GM12873 (cell line): Measurements from ENCODE around the gene ITIH5.

Experiments
- TF ChIP-seq, protein P1 (sequence below): IDR thresholded peaks from 2 replicates; pipeline ENCODE4 v1.5.1; 2012; ENCODE audit warnings: low read depth, mild to moderate bottlenecking, moderate library complexity, low read length, control low read depth; ENCODE audit not compliant: insufficient read depth; ENCODE audit errors: missing control alignments

The ITIH5 gene

DNA sequence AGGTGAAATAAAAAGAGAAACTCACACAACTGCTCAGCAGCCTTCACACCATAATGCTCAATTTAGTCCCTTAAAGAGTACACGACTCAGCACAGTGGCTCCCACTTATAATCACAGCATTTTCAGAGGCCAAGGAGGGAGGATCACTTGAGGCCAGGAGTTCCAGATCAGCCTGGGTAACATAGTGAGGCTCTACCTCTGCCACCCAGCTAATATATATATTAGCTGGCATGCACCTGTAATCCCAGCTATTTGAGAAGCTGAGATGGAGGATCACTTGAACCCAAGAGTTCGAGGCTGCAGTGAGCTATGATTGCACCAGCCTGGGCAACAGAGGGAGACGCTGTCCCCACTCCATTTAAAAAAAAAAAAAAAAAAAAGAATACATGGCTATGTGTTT is 38.6 kb upstream of the ITIH5 start:
- TF ChIP-seq, protein P1, sequence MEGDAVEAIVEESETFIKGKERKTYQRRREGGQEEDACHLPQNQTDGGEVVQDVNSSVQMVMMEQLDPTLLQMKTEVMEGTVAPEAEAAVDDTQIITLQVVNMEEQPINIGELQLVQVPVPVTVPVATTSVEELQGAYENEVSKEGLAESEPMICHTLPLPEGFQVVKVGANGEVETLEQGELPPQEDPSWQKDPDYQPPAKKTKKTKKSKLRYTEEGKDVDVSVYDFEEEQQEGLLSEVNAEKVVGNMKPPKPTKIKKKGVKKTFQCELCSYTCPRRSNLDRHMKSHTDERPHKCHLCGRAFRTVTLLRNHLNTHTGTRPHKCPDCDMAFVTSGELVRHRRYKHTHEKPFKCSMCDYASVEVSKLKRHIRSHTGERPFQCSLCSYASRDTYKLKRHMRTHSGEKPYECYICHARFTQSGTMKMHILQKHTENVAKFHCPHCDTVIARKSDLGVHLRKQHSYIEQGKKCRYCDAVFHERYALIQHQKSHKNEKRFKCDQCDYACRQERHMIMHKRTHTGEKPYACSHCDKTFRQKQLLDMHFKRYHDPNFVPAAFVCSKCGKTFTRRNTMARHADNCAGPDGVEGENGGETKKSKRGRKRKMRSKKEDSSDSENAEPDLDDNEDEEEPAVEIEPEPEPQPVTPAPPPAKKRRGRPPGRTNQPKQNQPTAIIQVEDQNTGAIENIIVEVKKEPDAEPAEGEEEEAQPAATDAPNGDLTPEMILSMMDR, result no peak

DNA sequence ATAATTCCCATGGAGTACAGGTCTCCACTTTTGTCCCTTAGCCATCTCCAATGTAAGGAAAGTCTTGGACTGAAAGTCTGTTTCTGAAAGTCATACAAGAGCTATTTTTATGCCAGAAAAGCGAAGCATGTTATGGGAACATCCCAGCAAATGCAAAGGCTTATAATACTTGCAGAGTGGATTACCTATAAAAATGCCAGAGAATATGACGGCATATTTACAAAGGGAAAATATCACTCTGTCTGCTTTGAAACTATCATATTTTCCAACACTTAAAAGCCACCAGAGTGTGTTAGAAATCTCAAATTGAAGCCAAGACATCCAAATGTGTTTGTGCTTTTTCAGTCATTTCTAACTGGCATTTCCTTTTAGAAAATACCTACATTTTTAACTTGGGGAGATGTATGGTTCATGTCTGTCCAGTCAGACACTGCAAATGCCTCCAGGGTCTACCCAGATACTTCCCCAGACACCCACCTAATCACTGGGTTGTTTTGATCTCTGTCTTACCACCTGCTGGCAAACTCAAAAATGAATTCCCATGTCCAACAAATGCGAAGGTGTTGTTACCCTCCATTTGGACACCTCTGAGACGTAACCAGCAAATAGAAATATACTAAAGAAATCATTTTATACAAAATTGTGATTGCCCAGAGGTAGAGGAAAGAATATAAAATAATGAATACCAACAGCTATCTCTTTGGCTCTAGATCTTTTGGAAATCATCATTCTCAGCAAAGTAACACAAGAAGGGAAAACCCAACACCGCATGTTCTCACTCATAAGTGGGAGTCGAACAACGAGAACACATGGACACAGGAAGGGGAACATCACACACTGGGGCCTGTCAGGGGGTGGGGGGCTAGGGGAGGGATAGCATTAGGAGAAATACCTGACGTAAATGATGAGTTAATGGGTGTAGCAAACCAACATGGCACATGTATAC is 37.6 kb upstream of the ITIH5 start:
- TF ChIP-seq, protein P1, result no peak

DNA sequence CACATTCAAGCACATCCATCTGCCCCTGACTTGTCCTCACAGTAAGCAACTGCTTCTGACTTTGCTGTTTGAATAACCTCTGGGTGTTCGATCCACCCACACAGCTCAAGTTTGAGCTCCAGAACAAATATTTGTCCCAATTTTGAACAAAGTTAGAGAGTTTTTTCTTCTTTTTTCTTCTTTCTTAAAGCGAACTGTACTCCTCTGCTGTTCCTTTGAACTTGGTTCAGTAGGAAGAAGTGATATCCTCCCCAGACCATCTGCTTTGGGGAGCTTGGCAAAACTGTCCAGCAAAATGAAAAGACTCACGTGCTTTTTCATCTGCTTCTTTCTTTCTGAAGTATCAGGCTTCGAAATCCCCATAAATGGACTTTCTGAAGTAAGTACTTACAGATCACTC is 36.4 kb upstream of the ITIH5 start, which contains the start of gene ITIH2:
ITIH2 (plus strand) TSS at position 177 of the 400 bp plus-strand sequence; CDS start at position 296, 119 bp downstream.
- TF ChIP-seq, protein P1, result no peak

DNA sequence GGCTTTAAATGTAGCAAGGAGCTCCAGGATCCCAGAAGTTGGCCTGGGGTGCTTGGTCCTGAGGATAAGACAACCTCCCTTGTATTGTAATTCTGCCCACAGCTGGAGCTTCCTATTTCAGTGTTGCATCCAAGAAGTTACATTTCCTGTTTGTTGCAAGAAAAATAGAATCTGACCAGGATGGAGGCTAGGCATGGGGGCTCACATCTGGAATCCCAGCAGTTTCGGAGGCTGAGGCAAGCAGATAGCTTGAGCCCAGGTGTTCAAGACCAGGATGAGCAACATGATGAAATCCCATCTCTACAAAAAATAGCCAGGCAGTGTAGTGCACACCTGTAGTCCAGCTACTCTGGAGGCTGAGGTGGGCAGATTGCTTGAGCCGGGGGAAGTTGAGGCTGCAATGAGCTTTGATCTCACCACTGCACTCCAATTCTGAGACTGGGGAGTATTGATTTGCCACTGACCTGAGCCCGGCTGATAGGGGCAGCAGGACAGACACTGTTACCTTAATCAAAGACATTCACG is 35.6 kb upstream of the ITIH5 start:
- TF ChIP-seq, protein P1, result no peak

DNA sequence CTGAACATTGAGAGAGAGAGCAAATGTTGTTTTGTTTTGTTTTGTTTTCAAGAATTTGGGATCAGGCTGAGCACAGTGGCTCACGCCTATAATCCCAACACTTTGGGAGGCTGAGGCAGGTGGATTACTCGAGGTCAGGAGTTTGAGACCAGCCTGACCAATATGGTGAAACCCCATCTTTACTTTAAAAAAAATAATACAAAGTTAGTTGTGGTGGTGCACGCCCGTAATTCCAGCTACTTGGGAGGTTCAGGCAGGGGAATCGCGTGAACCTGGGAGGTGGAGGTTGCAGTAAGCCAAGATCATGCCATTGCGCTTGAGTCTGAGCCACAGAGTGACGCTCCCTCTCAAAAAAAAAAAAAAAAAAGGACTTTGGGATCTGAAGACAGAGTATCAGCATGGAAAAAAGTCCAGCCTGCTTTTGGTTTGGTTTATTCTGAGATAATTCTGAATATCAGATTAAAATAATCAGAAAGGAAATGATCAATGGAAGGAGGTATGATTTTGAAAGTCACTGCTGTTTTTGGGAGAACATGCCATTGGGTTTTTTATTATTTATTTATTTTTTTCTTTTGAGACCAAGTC is 34.5 kb upstream of the ITIH5 start:
- TF ChIP-seq, protein P1, result no peak

DNA sequence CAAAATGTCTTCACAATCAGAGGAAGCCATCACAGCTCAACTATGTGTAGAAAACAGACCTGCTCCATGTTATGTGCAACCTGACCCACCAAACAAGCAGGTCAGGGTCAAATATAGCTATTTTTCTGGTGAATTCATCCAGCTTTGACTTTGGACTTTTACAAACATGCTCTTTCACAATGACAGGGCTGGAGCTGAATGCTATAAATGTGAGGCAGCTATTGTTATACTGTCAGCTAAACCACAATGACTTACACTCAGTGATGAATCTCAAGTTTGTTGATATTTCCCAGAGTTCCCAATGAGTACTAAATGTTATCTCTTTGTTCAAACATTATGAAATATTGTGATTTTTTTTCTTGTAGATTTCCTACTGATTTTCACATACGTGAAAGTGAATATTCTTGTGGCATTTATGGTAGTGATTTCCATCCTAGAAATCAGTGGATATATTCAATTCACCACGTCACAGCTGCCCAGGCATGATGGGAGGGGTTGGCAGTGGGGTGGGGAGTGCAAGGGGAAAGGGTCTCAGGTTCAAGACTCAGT is 33.9 kb upstream of the ITIH5 start:
- TF ChIP-seq, protein P1, result no peak

DNA sequence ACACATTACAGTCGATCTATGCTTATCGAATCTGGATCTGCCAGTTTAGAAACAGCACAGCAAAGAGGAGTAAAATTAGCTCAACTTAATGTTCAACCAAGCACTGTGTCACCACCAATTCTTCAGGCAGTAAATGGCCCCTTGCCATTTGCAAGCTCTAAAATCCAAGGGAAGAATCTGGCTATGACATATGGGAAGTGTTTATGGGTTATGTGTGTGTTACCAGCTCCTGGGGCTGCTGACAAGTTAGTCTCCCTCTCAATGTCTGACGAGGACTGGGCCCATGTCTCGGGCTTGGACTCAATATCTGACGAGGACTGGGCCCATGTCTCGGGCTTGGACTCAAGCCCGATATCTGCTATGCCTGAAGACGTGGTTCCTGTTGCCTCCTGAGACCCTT is 30.7 kb upstream of the ITIH5 start:
- TF ChIP-seq, protein P1, result no peak
